CD4-positive, alpha-beta memory T cell (primary cell): Measurements from ENCODE around the gene AFAP1L1. TPM values are rescaled to one million over a fixed set of nuclear protein-coding genes. Genes with fewer than 3 reads are reported as not detected.

ENCODE experiments used
- CTCF ChIA-PET: fragments of 350-600 bp; sonication (Branson Sonifier 250); formaldehyde crosslinking; loops from one replicate; lab custom pipeline; 2021; ENCODE audit warnings: inconsistent platforms; ENCODE audit not compliant: partially characterized antibody; lab: Charles Lee
- POLR2A ChIA-PET: fragments of 350-600 bp; sonication (Branson Sonifier 250); formaldehyde crosslinking; loops from one replicate; lab custom pipeline; 2021; ENCODE audit not compliant: partially characterized antibody; lab: Charles Lee
- DNase-seq, 5 donors: peaks; one replicate each; pipeline versions ENCODE4 v3.0.0 to v3.0.0-alpha.2; 2020 to 2022; ENCODE audit warnings: mixed read lengths in 1 of 5
- H3K27ac ChIP-seq: one replicate; pipeline ENCODE4 v1.7.0; 2013; ENCODE audit warnings: low read depth, low read length
- H3K27me3 ChIP-seq: 2 replicates; pipeline ENCODE4 v1.7.0; 2013; ENCODE audit warnings: mild to moderate bottlenecking, low read length, moderate library complexity; ENCODE audit not compliant: insufficient read depth
- H3K36me3 ChIP-seq: 2 replicates; pipeline ENCODE4 v1.7.0; 2013; ENCODE audit warnings: mild to moderate bottlenecking, low read length, moderate library complexity; ENCODE audit not compliant: insufficient read depth
- H3K4me1 ChIP-seq: 2 replicates; pipeline ENCODE4 v1.7.0; 2013; ENCODE audit warnings: mild to moderate bottlenecking, low read length, moderate library complexity; ENCODE audit not compliant: insufficient read depth
- H3K4me3 ChIP-seq, 2 donors: one replicate each; pipeline ENCODE4 v1.7.0; 2013; ENCODE audit warnings: low read length in 2 of 2, mild to moderate bottlenecking in 1 of 2
- H3K9me3 ChIP-seq, 2 donors: one replicate each; pipeline ENCODE4 v1.7.0; 2013; ENCODE audit warnings: low read length in 2 of 2, control low read depth in 1 of 2; ENCODE audit not compliant: control insufficient read depth in 1 of 2
- H3K27ac Mint-ChIP-seq, 7 donors: one replicate each; pipeline ENCODE4 v1.8.0; 2020 to 2021; ENCODE audit warnings: mixed read lengths in 7 of 7, mild to moderate bottlenecking in 6 of 7, inconsistent platforms in 3 of 7, moderate library complexity in 3 of 7
- H3K27me3 Mint-ChIP-seq, 2 donors: one replicate each; pipeline ENCODE4 v1.8.0; 2020 to 2021; ENCODE audit warnings: mixed read lengths in 2 of 2
- H3K36me3 Mint-ChIP-seq, 2 donors: one replicate each; pipeline ENCODE4 v1.8.0; 2020 to 2021; ENCODE audit warnings: mixed read lengths in 2 of 2, inconsistent platforms in 1 of 2, mild to moderate bottlenecking in 1 of 2
- H3K4me1 Mint-ChIP-seq, 4 donors: one replicate each; pipeline ENCODE4 v1.8.0; 2020 to 2021; ENCODE audit warnings: mixed read lengths in 4 of 4, mild to moderate bottlenecking in 1 of 4
- H3K4me3 Mint-ChIP-seq, 8 donors: one replicate each; pipeline ENCODE4 v1.8.0; 2020 to 2021; ENCODE audit warnings: mixed read lengths in 8 of 8, mild to moderate bottlenecking in 7 of 8, moderate library complexity in 6 of 8, inconsistent platforms in 3 of 8
- H3K9me3 Mint-ChIP-seq, 8 donors: one replicate each; pipeline ENCODE4 v1.8.0; 2020 to 2021; ENCODE audit warnings: mixed read lengths in 8 of 8, mild to moderate bottlenecking in 5 of 8, inconsistent platforms in 3 of 8, moderate library complexity in 1 of 8
- intact Hi-C: fragments of 100-400 bp; cut with micrococcal nuclease; formaldehyde crosslinking; loops from one replicate; pipeline ENCODE4 v1.15.1; 2023
- polyA plus RNA-seq, 2 donors: library from polyadenylated mRNA; unstranded; fragments of 300-500 nt; fragmentation: Illumina TruSeq; gene quantifications; one replicate each; pipeline ENCODE4 v1.2.3, GENCODE V29; 2021
- total RNA-seq, 2 experiments: library from RNA; stranded (reverse); gene quantifications; one replicate each; pipeline ENCODE4 v1.2.3, GENCODE V29; 2021

AFAP1L1 gene
- total and polyA plus RNA-seq, 4 experiments from 2014 or later, result not detected

DNA sequence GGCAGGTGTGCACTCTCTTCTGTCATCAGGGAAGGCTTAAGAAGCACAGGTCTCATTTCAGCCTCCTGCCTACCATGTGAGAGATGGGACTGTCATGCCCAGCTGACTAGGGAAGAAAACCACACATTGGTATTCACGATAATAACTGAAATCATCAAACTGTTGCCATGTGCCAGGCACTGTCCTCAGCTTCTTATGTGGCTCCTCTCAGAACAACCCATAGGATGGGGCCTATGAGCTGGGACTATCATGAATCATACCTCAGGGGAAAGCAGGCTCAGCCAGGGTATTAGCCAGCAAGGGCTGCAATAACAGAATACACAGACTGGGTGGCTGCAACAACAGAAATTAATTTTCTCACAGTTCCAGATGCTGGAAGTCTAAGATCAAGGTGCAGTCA, 3.3 kb downstream of the AFAP1L1 start:
- Histone ChIP-seq H3K27me3 (peaks cover 22% of the 10 kb centered on the region), H3K27ac (no peak overlapping the region), H3K4me3 (no peak overlapping the region), H3K9me3 (no peaks in the 10 kb centered on the region), H3K36me3 (no peaks in the 10 kb centered on the region), H3K4me1 (peaks cover 4% of the 10 kb centered on the region)
- peaks cover 5 to 8% (median 7%) of the 10 kb centered on the region in 4 donors for H3K4me1 Mint-ChIP-seq
- H3K36me3 Mint-ChIP-seq, result no peaks in the 10 kb centered on the region
- DNase-seq, result no peak
- CTCF ChIA-PET, result interaction anchor here (1.0 to 2.6 kb wide), 2 partner anchors 10 to 93 kb away, joined by 3 to 8 read pairs; no protein-coding TSS in a partner anchor
- peaks cover 31 to 45% of the 10 kb centered on the region in 2 donors for H3K27me3 Mint-ChIP-seq
- H3K4me3 Mint-ChIP-seq, result no peak overlapping the region
- H3K27ac Mint-ChIP-seq, result no peak overlapping the region
- POLR2A ChIA-PET, result no interaction called here
- intact Hi-C loops, result no loop called here
- H3K9me3 Mint-ChIP-seq, result peaks cover 0 to 2% (median 0%) of the 10 kb centered on the region in 8 donors

DNA sequence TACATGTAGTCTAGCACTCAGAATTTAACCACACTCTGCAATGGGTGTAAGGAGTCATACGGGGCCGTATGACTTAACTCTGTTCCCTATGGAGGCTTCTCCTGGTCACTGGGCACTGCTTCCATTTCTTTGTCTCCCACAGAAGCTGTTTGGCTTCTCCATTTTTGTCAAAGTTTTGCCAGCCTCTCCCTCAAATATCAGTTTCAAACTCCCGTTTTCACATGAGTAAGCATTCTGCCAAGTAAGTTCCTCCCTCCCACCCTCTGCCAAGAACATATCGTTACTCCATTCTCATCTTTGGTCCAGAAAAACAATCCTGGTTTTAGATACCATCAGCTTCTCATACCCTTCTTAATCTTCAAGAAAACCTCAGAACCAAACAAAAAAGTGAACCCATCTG, 6.1 kb downstream of the AFAP1L1 start:
- ChIA-PET POLR2A (no interaction called here), CTCF (interaction anchor here (0.7 kb wide), 1 partner anchor 13 kb away, joined by 3 read pairs; no protein-coding TSS in a partner anchor)
- Mint-ChIP-seq H3K4me3 (no peak overlapping the region), H3K27me3 (peaks cover 19 to 42% of the 10 kb centered on the region in 2 donors), H3K27ac (no peak overlapping the region), H3K9me3 (peaks cover 0 to 2% (median 0%) of the 10 kb centered on the region in 8 donors), H3K36me3 (no peaks in the 10 kb centered on the region), H3K4me1 (no peaks in the 10 kb centered on the region)
- no peak overlapping the region for H3K4me3 ChIP-seq
- DNase-seq, result no peak
- peaks cover 6% of the 10 kb centered on the region for H3K27me3 ChIP-seq
- intact Hi-C loops, result no loop called here
- H3K27ac ChIP-seq, result no peak overlapping the region
- H3K36me3 ChIP-seq, result no peaks in the 10 kb centered on the region
- H3K9me3 ChIP-seq, result no peaks in the 10 kb centered on the region
- H3K4me1 ChIP-seq, result no peaks in the 10 kb centered on the region

DNA sequence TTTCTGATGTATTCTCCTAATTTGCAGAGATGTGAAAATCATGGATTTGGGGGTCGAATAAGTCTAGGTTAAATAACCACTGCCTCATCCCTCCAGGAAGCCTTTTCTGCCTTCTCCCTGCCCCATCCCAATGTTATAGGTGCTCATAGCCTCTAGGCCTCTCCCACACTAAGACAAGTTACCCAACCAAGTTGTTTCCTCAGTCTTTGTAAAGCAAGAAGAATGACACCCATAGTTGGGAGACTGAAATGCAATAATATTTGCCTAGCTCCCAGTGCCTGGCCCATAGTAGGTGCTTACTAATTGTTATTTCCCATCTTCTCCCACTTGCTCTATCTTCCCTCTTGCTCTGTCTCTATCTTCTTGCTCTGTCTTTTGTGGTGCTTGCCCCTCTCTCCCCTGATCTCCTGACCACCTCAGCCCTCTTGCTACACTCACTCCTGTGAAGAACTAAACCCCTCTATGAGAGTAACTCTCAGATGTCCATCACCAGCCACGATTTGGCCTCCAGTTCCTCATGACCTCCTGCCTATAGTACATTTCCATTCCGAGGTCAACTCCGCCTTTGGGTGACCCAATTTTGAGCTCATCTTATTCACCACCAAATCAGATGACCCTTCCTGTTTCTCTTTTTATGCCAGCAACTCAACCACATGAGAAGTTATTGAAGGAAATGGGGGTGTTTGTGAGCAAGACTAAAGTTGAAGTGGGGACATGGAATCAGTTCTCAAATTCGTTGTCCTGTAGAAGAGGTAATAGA, 7.0 kb downstream of the AFAP1L1 start:
- no peak overlapping the region for H3K4me3 ChIP-seq
- ChIA-PET CTCF (interaction anchor here (0.7 to 1.8 kb wide), 6 partner anchors 9 to 155 kb away, joined by 3 to 9 read pairs (median 3); partner anchors contain the start of gene ABLIM3), POLR2A (no interaction called here)
- peaks cover 1% of the 10 kb centered on the region for H3K27me3 ChIP-seq
- Mint-ChIP-seq H3K4me1 (no peaks in the 10 kb centered on the region), H3K27ac (no peak overlapping the region), H3K27me3 (peaks cover 15 to 42% of the 10 kb centered on the region in 2 donors), H3K9me3 (peaks cover 0 to 2% (median 0%) of the 10 kb centered on the region in 8 donors), H3K36me3 (no peaks in the 10 kb centered on the region), H3K4me3 (no peak overlapping the region)
- H3K36me3 ChIP-seq, result no peaks in the 10 kb centered on the region
- no peaks in the 10 kb centered on the region for H3K9me3 ChIP-seq
- H3K4me1 ChIP-seq, result no peaks in the 10 kb centered on the region
- no peak for DNase-seq
- H3K27ac ChIP-seq, result no peak overlapping the region
- intact Hi-C loops, result no loop called here

DNA sequence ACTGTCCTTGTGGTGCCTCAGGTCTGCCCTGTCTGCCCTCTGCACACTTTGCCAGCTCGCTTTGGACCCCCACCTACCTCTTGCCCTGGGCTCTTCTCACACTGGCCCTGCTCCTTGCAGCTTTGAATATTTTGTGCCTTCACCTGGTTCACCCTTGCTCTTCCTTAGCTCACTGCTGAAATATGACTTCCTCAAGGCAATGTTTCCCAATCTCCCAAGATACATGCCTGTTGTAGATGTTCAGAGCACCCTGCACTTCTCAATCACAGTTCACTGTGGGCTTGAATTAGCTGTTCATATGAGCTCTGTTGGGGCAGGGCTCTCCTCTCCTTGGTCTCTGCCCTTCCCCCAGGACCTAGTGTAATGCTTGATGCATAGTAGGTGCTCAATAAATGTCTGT, 8.0 kb downstream of the AFAP1L1 start:
- POLR2A ChIA-PET, result no interaction called here
- no peaks in the 10 kb centered on the region for H3K36me3 Mint-ChIP-seq
- Histone ChIP-seq H3K9me3 (no peaks in the 10 kb centered on the region), H3K36me3 (no peaks in the 10 kb centered on the region), H3K27me3 (peaks cover 4% of the 10 kb centered on the region), H3K27ac (no peak overlapping the region), H3K4me3 (no peak overlapping the region), H3K4me1 (no peaks in the 10 kb centered on the region)
- H3K27me3 Mint-ChIP-seq, result peaks cover 11 to 40% of the 10 kb centered on the region in 2 donors
- no peak overlapping the region for H3K27ac Mint-ChIP-seq
- no peak overlapping the region for H3K4me3 Mint-ChIP-seq
- H3K4me1 Mint-ChIP-seq, result no peaks in the 10 kb centered on the region
- DNase-seq, result no peak
- intact Hi-C loops, result no loop called here
- CTCF ChIA-PET, result interaction anchor here (1.1 to 1.8 kb wide), 5 partner anchors 10 to 154 kb away, joined by 3 to 9 read pairs (median 3); partner anchors contain the start of gene ABLIM3
- H3K9me3 Mint-ChIP-seq, result peaks cover 0 to 2% (median 0%) of the 10 kb centered on the region in 8 donors

DNA sequence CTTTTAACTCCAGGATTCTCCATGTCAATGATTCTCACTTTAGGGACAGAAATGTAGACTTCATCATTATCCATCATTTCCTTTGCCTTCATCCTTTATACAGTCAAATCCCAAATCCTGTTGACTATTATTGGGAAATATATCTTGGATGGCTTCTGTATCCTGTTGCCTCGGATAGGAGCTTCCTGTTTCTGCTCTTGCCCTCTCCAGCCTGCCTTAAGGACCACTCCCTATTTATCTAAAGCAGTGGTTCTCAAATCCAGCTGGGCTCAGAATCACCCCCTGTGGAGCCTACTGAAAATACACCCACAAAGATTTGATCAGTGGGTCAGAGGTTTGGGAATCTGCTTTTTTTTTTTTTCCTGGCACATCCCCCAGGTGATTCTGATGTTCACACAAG, 8.5 kb downstream of the AFAP1L1 start:
- no peak overlapping the region for H3K27ac Mint-ChIP-seq

DNA sequence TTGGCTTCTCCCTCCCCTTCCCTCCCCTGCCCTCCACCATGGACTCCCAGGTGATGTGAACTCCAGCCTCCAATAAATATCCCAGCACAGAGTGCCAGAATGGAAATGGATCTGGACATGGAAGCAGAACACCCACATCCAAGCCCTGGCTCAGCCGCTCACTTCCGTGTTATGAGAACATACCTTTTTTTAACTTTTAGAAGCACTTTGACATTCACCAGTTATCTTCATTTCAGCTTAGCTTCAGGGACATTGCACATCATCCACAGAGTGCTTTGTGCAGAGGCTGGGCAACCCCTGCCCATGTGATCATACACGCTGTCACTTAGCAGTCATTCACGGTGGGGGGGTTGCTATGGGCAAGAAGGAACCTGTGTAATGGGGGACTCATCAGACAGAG, 9.1 kb downstream of the AFAP1L1 start:
- Histone ChIP-seq H3K36me3 (no peaks in the 10 kb centered on the region), H3K27me3 (peaks cover 4% of the 10 kb centered on the region), H3K9me3 (no peaks in the 10 kb centered on the region), H3K4me1 (no peaks in the 10 kb centered on the region), H3K27ac (no peak overlapping the region), H3K4me3 (no peak overlapping the region)
- CTCF ChIA-PET, result no interaction called here
- H3K27ac Mint-ChIP-seq, result no peak overlapping the region
- DNase-seq, result no peak
- intact Hi-C loops, result no loop called here
- POLR2A ChIA-PET, result no interaction called here
- no peaks in the 10 kb centered on the region for H3K9me3 Mint-ChIP-seq
- H3K4me3 Mint-ChIP-seq, result no peak overlapping the region
- H3K36me3 Mint-ChIP-seq, result no peaks in the 10 kb centered on the region
- peaks cover 7 to 38% of the 10 kb centered on the region in 2 donors for H3K27me3 Mint-ChIP-seq
- no peaks in the 10 kb centered on the region for H3K4me1 Mint-ChIP-seq

More for the DNA sequence above, 8.5 kb downstream of the AFAP1L1 start:
- Histone ChIP-seq H3K4me3 (no peak overlapping the region), H3K9me3 (no peaks in the 10 kb centered on the region), H3K27ac (no peak overlapping the region), H3K4me1 (no peaks in the 10 kb centered on the region), H3K36me3 (no peaks in the 10 kb centered on the region), H3K27me3 (peaks cover 4% of the 10 kb centered on the region)
- Mint-ChIP-seq H3K4me3 (no peak overlapping the region), H3K9me3 (peaks cover 0 to 2% (median 0%) of the 10 kb centered on the region in 8 donors), H3K36me3 (no peaks in the 10 kb centered on the region), H3K27me3 (peaks cover 10 to 40% of the 10 kb centered on the region in 2 donors), H3K4me1 (no peaks in the 10 kb centered on the region)
- POLR2A ChIA-PET, result no interaction called here
- intact Hi-C loops, result no loop called here
- DNase-seq, result no peak
- CTCF ChIA-PET, result interaction anchor here (1.3 to 1.8 kb wide), 3 partner anchors 10 to 138 kb away, joined by 3 to 9 read pairs (median 5); partner anchors contain the start of gene ABLIM3

DNA sequence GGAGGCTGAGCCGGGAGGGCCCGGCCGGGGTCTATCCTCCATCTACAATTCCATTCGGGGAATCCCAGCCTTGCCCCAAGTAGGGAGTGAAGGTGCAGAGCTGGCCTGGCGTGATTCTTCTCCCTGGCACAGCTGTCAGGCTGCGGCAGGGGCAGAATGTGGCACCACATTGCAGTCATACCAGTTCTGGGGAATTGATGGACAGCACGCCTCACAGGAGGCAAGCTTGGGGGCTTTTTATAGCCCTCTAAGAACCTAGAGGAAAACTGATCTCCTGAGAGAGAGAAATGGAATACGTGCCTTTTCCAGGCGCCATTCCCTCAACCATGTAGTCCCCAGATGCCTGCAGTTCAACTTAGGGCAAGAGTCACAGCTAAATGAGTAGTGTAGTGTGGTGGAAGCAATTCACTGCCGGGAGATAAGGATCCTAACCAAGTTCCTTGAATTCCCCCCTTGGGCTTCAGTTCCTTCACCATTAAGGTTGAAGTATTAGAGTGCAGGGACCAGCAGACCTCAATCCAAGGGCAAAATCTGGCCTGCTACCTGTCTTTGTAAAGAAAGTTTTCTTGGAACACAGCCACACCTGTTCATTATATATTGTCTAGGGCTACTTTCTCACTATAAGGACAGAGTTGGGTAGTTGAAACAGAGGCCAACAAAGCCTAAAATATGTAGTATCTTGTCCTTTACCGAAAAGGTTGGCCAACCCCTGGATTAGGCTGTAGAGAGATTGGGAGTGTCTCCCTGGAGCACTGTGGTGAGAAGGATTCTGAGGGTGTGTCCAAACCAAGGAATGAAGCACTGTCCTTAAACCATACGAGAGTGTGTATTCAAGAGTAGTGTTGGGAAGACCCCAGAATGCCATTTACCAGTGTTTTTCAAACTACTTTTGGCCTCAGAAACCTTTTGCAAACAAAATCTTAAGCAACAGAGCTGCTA, 10.6 kb downstream of the AFAP1L1 start:
- H3K27me3 Mint-ChIP-seq, result peaks cover 7 to 29% of the 10 kb centered on the region in 2 donors
- DNase-seq, result no peak
- no peak overlapping the region for H3K4me3 Mint-ChIP-seq
- H3K27ac Mint-ChIP-seq, result no peak overlapping the region
- H3K4me1 Mint-ChIP-seq, result no peaks in the 10 kb centered on the region
- no peaks in the 10 kb centered on the region for H3K4me1 ChIP-seq
- POLR2A ChIA-PET, result no interaction called here
- peaks cover 4% of the 10 kb centered on the region for H3K27me3 ChIP-seq
- H3K36me3 ChIP-seq, result no peaks in the 10 kb centered on the region
- CTCF ChIA-PET, result no interaction called here
- no peak overlapping the region for H3K27ac ChIP-seq
- H3K4me3 ChIP-seq, result no peak overlapping the region
- no peaks in the 10 kb centered on the region for H3K9me3 ChIP-seq
- H3K9me3 Mint-ChIP-seq, result no peaks in the 10 kb centered on the region
- intact Hi-C loops, result no loop called here
- no peaks in the 10 kb centered on the region for H3K36me3 Mint-ChIP-seq
